GM23338 (cell line): ENCODE results near the gene CFAP57. TPM values are rescaled to one million over a fixed set of nuclear protein-coding genes. Genes with fewer than 3 reads are reported as not detected.

Experiments
- ATAC-seq: fragments of 200-7000 bp; cut with Tn5 transposase; 3 replicates; pipeline ENCODE4 v1.9.1; 2020
- DNase-seq: peaks from one replicate; pipeline ENCODE4 v3.0.0-alpha.2; 2015; ENCODE audit warnings: low spot score
- H2AFZ ChIP-seq: fragments of 200-600 bp; sonication (generic); 2 replicates; pipeline ENCODE4 v1.8.0; 2016; ENCODE audit warnings: antibody characterized with exemption, mild to moderate bottlenecking, moderate library complexity
- H3F3A ChIP-seq: fragments of 200-600 bp; sonication (generic); replicated peaks from 2 replicates; pipeline ENCODE4 v1.8.0; 2017; ENCODE audit warnings: antibody characterized with exemption, mixed run types, low read depth
- H3K27ac ChIP-seq: fragments of 200-600 bp; sonication (generic); 2 replicates; pipeline ENCODE4 v1.6.1; 2016; ENCODE audit warnings: low read depth
- H3K27me3 ChIP-seq: fragments of 200-600 bp; sonication (generic); 2 replicates; pipeline ENCODE4 v1.8.0; 2016; ENCODE audit warnings: mild to moderate bottlenecking, mixed run types, moderate library complexity; ENCODE audit not compliant: insufficient read depth
- H3K36me3 ChIP-seq: fragments of 200-600 bp; sonication (generic); 2 replicates; pipeline ENCODE4 v1.8.0; 2016; ENCODE audit warnings: mild to moderate bottlenecking; ENCODE audit not compliant: insufficient read depth
- H3K4me1 ChIP-seq: fragments of 200-600 bp; sonication (generic); 2 replicates; pipeline ENCODE4 v1.8.0; 2016; ENCODE audit warnings: mild to moderate bottlenecking, moderate library complexity; ENCODE audit not compliant: insufficient read depth
- H3K4me2 ChIP-seq: fragments of 200-600 bp; sonication (generic); 2 replicates; pipeline ENCODE4 v1.7.1; 2017; ENCODE audit warnings: mixed run types
- H3K4me3 ChIP-seq: fragments of 200-600 bp; sonication (generic); 2 replicates; pipeline ENCODE4 v1.6.1; 2016; ENCODE audit warnings: mixed run types
- H3K79me2 ChIP-seq: fragments of 200-600 bp; sonication (generic); replicated peaks from 2 replicates; pipeline ENCODE4 v1.8.0; 2017; ENCODE audit warnings: mild to moderate bottlenecking; ENCODE audit not compliant: insufficient read depth
- H3K9me2 ChIP-seq: fragments of 200-600 bp; sonication (generic); 2 replicates; pipeline ENCODE4 v1.8.0; 2017; ENCODE audit not compliant: insufficient read depth
- H4K20me1 ChIP-seq: fragments of 200-600 bp; sonication (generic); replicated peaks from 2 replicates; pipeline ENCODE4 v1.8.0; 2017; ENCODE audit warnings: mild to moderate bottlenecking; ENCODE audit not compliant: insufficient read depth
- H3K27ac Mint-ChIP-seq: 2 replicates; pipeline ENCODE4 v1.8.0; 2020; ENCODE audit warnings: inconsistent platforms, mild to moderate bottlenecking, moderate library complexity, mixed read lengths
- H3K27me3 Mint-ChIP-seq: 3 replicates; pipeline ENCODE4 v1.8.0; 2022; ENCODE audit warnings: low read depth, mild to moderate bottlenecking, moderate library complexity, mixed read lengths, inconsistent platforms; ENCODE audit not compliant: insufficient read depth, poor library complexity
- H3K36me3 Mint-ChIP-seq: 3 replicates; pipeline ENCODE4 v1.8.0; 2021; ENCODE audit warnings: low read depth, mild to moderate bottlenecking, inconsistent platforms, moderate library complexity, mixed read lengths
- H3K4me1 Mint-ChIP-seq: 3 replicates; pipeline ENCODE4 v1.8.0; 2020; ENCODE audit warnings: mild to moderate bottlenecking, inconsistent platforms, mixed read lengths
- H3K4me3 Mint-ChIP-seq: 3 replicates; pipeline ENCODE4 v1.8.0; 2021; ENCODE audit warnings: moderate library complexity, mild to moderate bottlenecking, inconsistent platforms, mixed read lengths
- H3K9me3 Mint-ChIP-seq: 3 replicates; pipeline ENCODE4 v1.8.0; 2020; ENCODE audit warnings: moderate library complexity, mild to moderate bottlenecking, inconsistent platforms, mixed read lengths
- CREB1 ChIP-seq: fragments of 250-450 bp; sonication (Bioruptor Pico); IDR thresholded peaks from 2 replicates; pipeline ENCODE4 v1.5.0; 2020; ENCODE audit warnings: low read depth, mild to moderate bottlenecking, moderate library complexity
- CTCF ChIP-seq, 2 experiments: fragments of 200-600 bp in 1 of 2; sonication (generic) in 1 of 2; conservative IDR thresholded peaks; 2 replicates each; pipeline versions ENCODE4 v1.5.1 to v1.6.1; 2016 to 2017; ENCODE audit warnings: antibody characterized with exemption in 2 of 2, low read depth in 2 of 2, mild to moderate bottlenecking in 2 of 2, moderate library complexity in 1 of 2
- ETS1 ChIP-seq: IDR thresholded peaks from 2 replicates; pipeline ENCODE4 v1.6.1; 2016; ENCODE audit warnings: antibody characterized with exemption
- EZH2phosphoT487 ChIP-seq: fragments of 200-600 bp; sonication (generic); IDR thresholded peaks from one replicate; pipeline ENCODE4 v1.8.1; 2018; ENCODE audit warnings: antibody characterized with exemption; ENCODE audit not compliant: unreplicated experiment
- JUNB ChIP-seq: IDR thresholded peaks from one replicate; pipeline ENCODE4 v1.6.1; 2016; ENCODE audit warnings: antibody characterized with exemption; ENCODE audit not compliant: unreplicated experiment
- POLR2AphosphoS5 ChIP-seq: IDR thresholded peaks from 2 replicates; pipeline ENCODE4 v1.6.1; 2016; ENCODE audit warnings: antibody characterized with exemption, low read depth
- REST ChIP-seq: IDR thresholded peaks from one replicate; pipeline ENCODE4 v1.6.1; 2018; ENCODE audit warnings: antibody characterized with exemption; ENCODE audit not compliant: unreplicated experiment
- STAT1 ChIP-seq: IDR thresholded peaks from one replicate; pipeline ENCODE4 v1.6.1; 2016; ENCODE audit warnings: antibody characterized with exemption; ENCODE audit not compliant: unreplicated experiment
- ZNF331 ChIP-seq: fragments of 250-450 bp; sonication (Bioruptor Pico); IDR thresholded peaks from 2 replicates; pipeline ENCODE4 v1.5.0; 2020; ENCODE audit warnings: low read depth, mild to moderate bottlenecking, moderate library complexity
- polyA plus RNA-seq: library from polyadenylated mRNA; unstranded; fragments of >200 nt; fragmentation: Nextera tagmentation; extraction: Ambion mirVana; gene quantifications from 2 replicates; pipeline ENCODE4 v1.2.1, GENCODE V29; 2016
- total RNA-seq: library from RNA; depleted of rRNA; stranded (reverse); fragments of >200 nt; shearing (Covaris generic); gene quantifications from 2 replicates; pipeline ENCODE4 v1.2.3, GENCODE V29; 2014

CFAP57 gene
- total and polyA plus RNA-seq, 2 experiments from 2014 or later, result 0.37 to 0.38 TPM

GRCh38 chr1:43188106-43188505 lies 16.0 kb downstream of the CFAP57 start:
- H4K20me1 ChIP-seq, result no peaks in the 10 kb centered on the region
- H3K4me1 ChIP-seq, result no peaks in the 10 kb centered on the region
- no peaks in the 10 kb centered on the region for H3F3A ChIP-seq
- no peaks in the 10 kb centered on the region for H3K36me3 Mint-ChIP-seq
- no peaks in the 10 kb centered on the region for H3K27me3 ChIP-seq
- H2AFZ ChIP-seq, result no peak overlapping the region
- H3K9me2 ChIP-seq, result no peaks in the 10 kb centered on the region
- no peak for TF ChIP-seq REST
- no peaks in the 10 kb centered on the region for H3K79me2 ChIP-seq
- no peak overlapping the region for H3K4me3 Mint-ChIP-seq
- no peak overlapping the region for H3K27ac ChIP-seq
- DNase-seq (no peak), ATAC-seq (no peak)
- H3K9me3 Mint-ChIP-seq, result 0 out of 3 replicates have a peak, but pooled peaks cover 4% of the 10 kb centered on the region
- H3K27me3 Mint-ChIP-seq, result peaks cover 5% of the 10 kb centered on the region
- H3K27ac Mint-ChIP-seq, result no peak overlapping the region
- no peak overlapping the region for H3K4me2 ChIP-seq
- no peaks in the 10 kb centered on the region for H3K4me1 Mint-ChIP-seq
- H3K36me3 ChIP-seq, result no peaks in the 10 kb centered on the region
- no peak overlapping the region for H3K4me3 ChIP-seq

- no peak overlapping the region for H3K4me3 ChIP-seq
- no peak overlapping the region for H3K27ac ChIP-seq
- ATAC-seq (no peak), DNase-seq (no peak)
- H3K79me2 ChIP-seq, result no peaks in the 10 kb centered on the region
- Mint-ChIP-seq H3K27me3 (no peaks in the 10 kb centered on the region), H3K27ac (no peak overlapping the region), H3K4me1 (no peaks in the 10 kb centered on the region; the same call in 2 of the 3 replicates), H3K36me3 (no peaks in the 10 kb centered on the region), H3K4me3 (no peak overlapping the region), H3K9me3 (peaks cover 6% of the 10 kb centered on the region; the same call in 1 of the 3 replicates)
- H3K4me2 ChIP-seq, result no peak overlapping the region
- no peaks in the 10 kb centered on the region for H3K27me3 ChIP-seq
- H3K4me1 ChIP-seq, result no peaks in the 10 kb centered on the region
- H3F3A ChIP-seq, result 0 out of 2 replicates have a peak, but pooled peaks cover 3% of the 10 kb centered on the region
- H3K36me3 ChIP-seq, result no peaks in the 10 kb centered on the region
- H2AFZ ChIP-seq, result no peak overlapping the region
- no peaks in the 10 kb centered on the region for H3K9me2 ChIP-seq
- H4K20me1 ChIP-seq, result no peaks in the 10 kb centered on the region
- TF ChIP-seq STAT1 (no peak), POLR2AphosphoS5 (no peak), CREB1 (no peak), REST (no peak), ZNF331 (CRISPR knock-in tag) (no peak), JUNB (no peak), CTCF (conservative IDR thresholded peaks at IDR 0.05; ENCODE audit: low read depth in 2 of 2) (no peak), ETS1 (no peak), EZH2phosphoT487 (no peak)
Observed at GRCh38 chr1:43194509-43194908, 22.4 kb downstream of the CFAP57 start.
